Body of pancreas (tissue), 4 donors: Measurements from ENCODE around the gene MATN1.

Experiments
- POLR2A ChIP-seq, 3 donors: fragments of 450-650 bp; IDR thresholded peaks; one replicate each; pipeline ENCODE4 v1.6.1; 2016; ENCODE audit warnings: antibody characterized with exemption in 3 of 3, mild to moderate bottlenecking in 2 of 3
- TF ChIP-seq, protein P1 (sequence below), 7 experiments: fragments of 450-650 bp in 4 of 7; fragments of 200-600 bp in 3 of 7; sonication (generic) in 3 of 7; IDR thresholded peaks; one replicate each; pipeline ENCODE4 v1.5.1; 2016 to 2019; ENCODE audit warnings: antibody characterized with exemption in 7 of 7

DNA sequence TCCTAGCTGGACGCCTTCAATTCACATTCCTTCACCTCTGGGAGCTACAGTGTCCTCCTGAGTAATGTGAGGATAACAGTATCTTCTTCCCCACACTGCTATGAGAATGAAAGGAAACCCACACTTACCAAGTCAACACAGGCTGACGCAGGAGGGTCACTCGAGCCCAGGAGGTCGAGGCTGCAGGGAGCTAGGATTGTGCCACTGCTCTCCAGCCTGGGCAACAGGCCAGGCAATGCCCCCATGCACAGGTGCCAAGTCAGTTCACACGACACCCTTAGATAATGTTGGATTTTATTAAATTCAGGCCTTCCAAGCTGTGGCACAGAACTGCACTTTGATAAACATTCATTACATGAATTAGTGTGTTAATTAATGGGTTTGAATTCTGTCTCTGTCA is 31.9 kb downstream of the MATN1 start:
- TF ChIP-seq, protein P1, sequence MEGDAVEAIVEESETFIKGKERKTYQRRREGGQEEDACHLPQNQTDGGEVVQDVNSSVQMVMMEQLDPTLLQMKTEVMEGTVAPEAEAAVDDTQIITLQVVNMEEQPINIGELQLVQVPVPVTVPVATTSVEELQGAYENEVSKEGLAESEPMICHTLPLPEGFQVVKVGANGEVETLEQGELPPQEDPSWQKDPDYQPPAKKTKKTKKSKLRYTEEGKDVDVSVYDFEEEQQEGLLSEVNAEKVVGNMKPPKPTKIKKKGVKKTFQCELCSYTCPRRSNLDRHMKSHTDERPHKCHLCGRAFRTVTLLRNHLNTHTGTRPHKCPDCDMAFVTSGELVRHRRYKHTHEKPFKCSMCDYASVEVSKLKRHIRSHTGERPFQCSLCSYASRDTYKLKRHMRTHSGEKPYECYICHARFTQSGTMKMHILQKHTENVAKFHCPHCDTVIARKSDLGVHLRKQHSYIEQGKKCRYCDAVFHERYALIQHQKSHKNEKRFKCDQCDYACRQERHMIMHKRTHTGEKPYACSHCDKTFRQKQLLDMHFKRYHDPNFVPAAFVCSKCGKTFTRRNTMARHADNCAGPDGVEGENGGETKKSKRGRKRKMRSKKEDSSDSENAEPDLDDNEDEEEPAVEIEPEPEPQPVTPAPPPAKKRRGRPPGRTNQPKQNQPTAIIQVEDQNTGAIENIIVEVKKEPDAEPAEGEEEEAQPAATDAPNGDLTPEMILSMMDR (IDR thresholded peaks at IDR 0.05) = no peak
- TF ChIP-seq POLR2A (IDR thresholded peaks at IDR 0.05) = no peak
